22Rv1 (cell line): ENCODE results near the gene MTURN.

Experiments used
- H3K27ac ChIP-seq: fragments of 450-650 bp; 2 replicates; pipeline ENCODE4 v1.5.1; 2017
- CTCF ChIP-seq: fragments of 450-650 bp; IDR thresholded peaks from 2 replicates; pipeline ENCODE4 v1.5.1; 2017; ENCODE audit warnings: mild to moderate bottlenecking
- ZFX ChIP-seq: fragments of 450-650 bp; IDR thresholded peaks from 2 replicates; pipeline ENCODE4 v1.6.1; 2017; ENCODE audit warnings: antibody characterized with exemption, borderline replicate concordance

The MTURN gene

GRCh38 chr7:30115709-30116297 is 19.0 kb upstream of the MTURN start:
- TF ChIP-seq ZFX (no peak), CTCF (no peak)
- no peak overlapping the region for H3K27ac ChIP-seq

- no peak overlapping the region for H3K27ac ChIP-seq
- TF ChIP-seq ZFX: no peak
Observed at GRCh38 chr7:30116771-30117170, 18.0 kb upstream of the MTURN start.

GRCh38 chr7:30117896-30118295 is 16.9 kb upstream of the MTURN start:
- no peak overlapping the region for H3K27ac ChIP-seq

GRCh38 chr7:30119890-30120577 is 14.8 kb upstream of the MTURN start:
- no peak overlapping the region for H3K27ac ChIP-seq
- TF ChIP-seq ZFX (no peak), CTCF (no peak)

More at GRCh38 chr7:30117896-30118295, 16.9 kb upstream of the MTURN start:
- TF ChIP-seq CTCF: no peak
- TF ChIP-seq ZFX: no peak

- TF ChIP-seq CTCF (no peak), ZFX (no peak)
- H3K27ac ChIP-seq: peak overlapping the region; percentile 69
Observed at GRCh38 chr7:30133736-30134610, 813 bp upstream of the MTURN start.

GRCh38 chr7:30135301-30136116 is 723 bp downstream of the MTURN start:
- TF ChIP-seq CTCF: no peak
- no peak for TF ChIP-seq ZFX
- H3K27ac ChIP-seq: peak overlapping the region; percentile 69

GRCh38 chr7:30136117-30136731 is 1.4 kb downstream of the MTURN start:
- no peak overlapping the region for H3K27ac ChIP-seq
- TF ChIP-seq ZFX (no peak), CTCF (no peak)
